GM11168 (cell line): Measurements from ENCODE around the gene KAZALD1.

Experiments
- in situ Hi-C: fragments of 300-500 bp; cut with MboI; formaldehyde crosslinking; loops from one replicate; pipeline ENCODE4 v1.12.0; 2022; ENCODE audit warnings: low sequenced_read_pairs; ENCODE audit not compliant: unreplicated experiment

Gene KAZALD1

DNA sequence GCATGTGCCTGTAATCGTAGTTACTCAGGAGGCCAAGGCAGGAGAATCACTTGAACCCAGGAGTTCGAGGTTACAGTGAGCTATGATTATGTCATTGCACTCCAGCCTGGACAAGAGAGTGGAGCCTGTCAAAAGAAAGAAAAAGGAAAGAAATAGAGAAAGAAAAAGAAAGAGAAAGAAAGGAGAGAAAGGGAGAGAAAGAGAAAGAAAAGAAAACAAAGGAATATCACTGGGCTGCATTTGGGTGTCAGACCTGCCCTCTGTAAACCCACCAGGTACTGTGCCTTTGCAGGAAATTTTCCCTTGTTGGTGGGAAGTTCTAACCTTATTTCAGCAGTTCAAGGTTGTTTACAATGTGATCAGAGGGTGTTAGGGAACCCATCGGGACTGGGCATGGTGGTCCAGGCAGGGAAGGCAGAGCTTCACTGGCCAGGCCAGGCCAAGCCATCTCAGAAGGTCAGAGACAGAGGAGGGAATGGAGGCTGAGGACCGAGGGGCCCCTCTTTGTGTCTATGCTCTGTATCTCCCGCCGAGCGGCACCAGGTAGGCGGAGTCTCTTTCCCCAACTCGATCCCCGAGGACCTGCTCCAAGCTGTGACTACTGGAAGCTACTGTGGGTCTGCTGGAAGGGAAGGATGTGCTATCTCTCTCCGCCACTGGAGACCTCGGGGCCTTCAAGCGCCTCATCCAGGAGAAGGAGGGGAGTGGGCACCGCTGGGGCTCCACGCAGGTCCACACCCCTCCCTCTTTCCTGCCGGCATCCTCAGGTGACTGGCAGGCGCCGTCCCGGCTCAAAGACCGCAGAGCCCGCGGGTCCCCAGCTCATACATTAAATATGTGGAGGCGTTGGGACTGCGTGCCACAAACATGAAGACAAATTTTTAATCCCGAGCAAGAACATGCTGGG lies 15.2 kb upstream of the KAZALD1 start:
- in situ Hi-C loops, result no loop called here

GRCh38 chr10:101047268-101047667 lies 14.5 kb upstream of the KAZALD1 start:
- in situ Hi-C loops, result no loop called here

GRCh38 chr10:101047961-101048892 lies 13.6 kb upstream of the KAZALD1 start:
- in situ Hi-C loops, result no loop called here

- in situ Hi-C loops, result no loop called here
Observed at GRCh38 chr10:101050208-101051069, 11.3 kb upstream of the KAZALD1 start.

DNA sequence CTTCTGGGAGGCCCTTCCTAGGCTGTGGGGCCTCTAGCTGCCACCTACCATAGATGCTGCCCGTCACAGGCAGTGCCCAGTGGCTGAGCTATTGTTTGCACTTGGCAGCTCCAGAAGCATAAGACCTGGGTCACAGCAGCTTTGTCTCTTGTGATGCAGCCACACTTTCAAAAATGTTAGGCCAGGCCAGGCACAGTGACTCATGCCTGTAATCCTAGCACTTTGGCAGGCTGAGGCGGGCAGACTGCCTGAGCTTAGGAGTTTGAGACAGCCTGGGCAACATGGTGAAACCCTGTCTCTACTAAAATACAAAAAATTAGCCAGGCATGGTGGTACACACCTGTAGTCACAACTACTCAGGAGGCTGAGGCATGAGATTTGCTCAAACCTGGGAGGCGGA lies 9.5 kb upstream of the KAZALD1 start:
- in situ Hi-C loops, result no loop called here

GRCh38 chr10:101053516-101053915 lies 8.3 kb upstream of the KAZALD1 start:
- in situ Hi-C loops, result no loop called here

DNA sequence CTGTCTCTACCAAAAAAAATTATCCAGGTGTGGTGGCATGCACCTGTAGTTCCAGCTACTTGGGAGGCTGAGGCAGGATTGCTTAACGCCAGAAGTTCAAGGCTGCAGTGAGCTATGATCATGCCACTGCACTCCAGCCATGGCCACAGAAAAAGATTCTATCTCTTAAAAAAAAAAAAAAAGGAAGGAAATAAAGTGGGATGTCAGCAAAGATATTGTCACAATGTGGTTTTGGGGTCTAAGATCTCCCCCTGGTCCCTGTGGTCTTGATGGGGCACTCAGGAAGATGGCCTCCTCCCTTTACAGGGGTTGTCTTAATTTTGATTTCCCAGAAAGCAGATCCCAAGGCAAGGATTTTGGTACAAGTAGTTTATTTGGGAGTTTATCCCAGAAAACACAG lies 7.4 kb upstream of the KAZALD1 start:
- in situ Hi-C loops, result no loop called here

GRCh38 chr10:101054876-101055275 lies 6.9 kb upstream of the KAZALD1 start:
- in situ Hi-C loops, result no loop called here

DNA sequence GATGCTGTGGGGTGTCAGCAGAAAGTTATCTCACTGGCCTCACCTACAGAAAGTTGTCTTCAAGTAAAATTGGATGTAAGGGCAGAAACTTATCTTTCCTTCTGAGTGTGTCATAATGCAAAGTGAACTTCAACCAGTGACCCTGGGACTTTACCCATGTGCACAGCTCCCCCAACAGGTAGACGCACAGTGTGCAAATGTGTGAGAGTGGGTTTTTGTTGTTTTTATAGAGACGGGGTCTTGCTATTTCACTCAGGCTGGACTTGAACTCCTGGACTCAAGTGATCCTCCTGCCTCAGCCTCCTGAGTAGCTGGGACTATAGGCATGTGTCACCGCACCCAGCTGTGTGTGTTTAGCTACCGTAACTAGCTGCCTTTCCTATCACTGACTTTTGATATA lies 6.4 kb upstream of the KAZALD1 start:
- in situ Hi-C loops, result no loop called here

- in situ Hi-C loops, result no loop called here
Observed at GRCh38 chr10:101056365-101057151, 5.2 kb upstream of the KAZALD1 start.

DNA sequence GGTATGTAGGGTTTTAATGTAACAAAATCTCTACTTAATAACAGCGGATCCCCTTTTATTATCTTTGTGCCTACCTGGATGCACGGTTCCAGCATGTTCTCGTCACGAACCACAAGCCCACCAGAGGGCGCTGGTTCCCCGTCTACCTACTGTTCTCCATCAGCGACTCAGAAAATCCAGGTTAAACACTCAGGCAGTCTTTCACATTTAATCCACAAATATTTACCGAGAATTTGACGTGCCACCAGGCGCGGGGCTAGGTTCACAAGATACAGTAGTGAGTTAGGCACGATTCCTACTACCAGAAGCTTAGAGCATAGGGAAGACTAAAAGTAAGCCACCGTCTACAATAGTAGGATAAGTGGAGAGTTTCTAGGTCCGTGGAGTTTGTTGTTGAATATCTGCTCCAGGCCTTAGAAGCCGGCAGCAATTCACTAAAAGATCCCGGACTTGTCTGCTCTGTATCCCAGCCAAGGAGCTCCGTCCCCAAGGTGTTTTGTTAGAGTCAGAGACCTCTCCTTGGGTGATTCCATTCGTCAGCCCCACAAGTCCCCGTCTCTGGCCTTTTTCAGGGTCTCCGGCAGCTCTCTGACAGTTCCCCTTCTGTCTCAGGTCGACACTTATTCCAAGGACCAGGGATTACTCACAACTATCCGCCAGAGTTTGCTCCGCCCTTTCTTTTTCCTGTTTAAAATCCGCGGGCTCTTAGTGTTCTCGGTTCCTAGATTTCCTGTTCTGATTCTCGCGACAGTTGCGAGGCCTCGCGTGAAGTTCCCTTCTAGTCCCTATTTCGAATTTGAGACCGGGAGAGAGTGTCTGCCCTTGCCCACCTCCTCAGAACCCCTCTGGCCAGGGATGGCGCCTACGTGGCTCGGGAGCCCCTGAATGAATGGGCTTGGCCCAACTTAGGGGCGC lies 1.5 kb upstream of the KAZALD1 start:
- in situ Hi-C loops, result no loop called here

- in situ Hi-C loops, result no loop called here
Observed at GRCh38 chr10:101060951-101061623, 702 bp upstream of the KAZALD1 start.

DNA sequence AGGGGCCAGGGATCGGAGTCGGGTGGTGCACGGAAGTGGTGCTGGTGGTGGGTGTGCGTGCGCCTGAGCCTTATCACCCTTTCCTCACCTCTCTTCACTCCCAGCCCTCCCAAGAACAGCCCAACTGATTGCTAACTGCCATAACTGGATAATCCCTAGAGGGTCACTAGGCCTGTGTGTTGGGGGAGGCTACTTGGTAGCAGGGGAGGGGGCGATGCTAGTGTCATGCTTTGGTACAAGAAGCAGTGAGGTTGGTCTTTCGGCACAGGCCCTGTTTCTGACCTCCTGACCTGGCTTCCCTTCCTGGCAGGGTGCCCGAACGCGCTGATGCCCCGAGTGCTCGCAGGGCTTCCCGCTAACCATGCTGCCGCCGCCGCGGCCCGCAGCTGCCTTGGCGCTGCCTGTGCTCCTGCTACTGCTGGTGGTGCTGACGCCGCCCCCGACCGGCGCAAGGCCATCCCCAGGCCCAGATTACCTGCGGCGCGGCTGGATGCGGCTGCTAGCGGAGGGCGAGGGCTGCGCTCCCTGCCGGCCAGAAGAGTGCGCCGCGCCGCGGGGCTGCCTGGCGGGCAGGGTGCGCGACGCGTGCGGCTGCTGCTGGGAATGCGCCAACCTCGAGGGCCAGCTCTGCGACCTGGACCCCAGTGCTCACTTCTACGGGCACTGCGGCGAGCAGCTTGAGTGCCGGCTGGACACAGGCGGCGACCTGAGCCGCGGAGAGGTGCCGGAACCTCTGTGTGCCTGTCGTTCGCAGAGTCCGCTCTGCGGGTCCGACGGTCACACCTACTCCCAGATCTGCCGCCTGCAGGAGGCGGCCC lies 652 bp downstream of the KAZALD1 start:
- in situ Hi-C loops, result no loop called here

- in situ Hi-C loops, result no loop called here
Observed at GRCh38 chr10:101063050-101063525, 1.3 kb downstream of the KAZALD1 start.

DNA sequence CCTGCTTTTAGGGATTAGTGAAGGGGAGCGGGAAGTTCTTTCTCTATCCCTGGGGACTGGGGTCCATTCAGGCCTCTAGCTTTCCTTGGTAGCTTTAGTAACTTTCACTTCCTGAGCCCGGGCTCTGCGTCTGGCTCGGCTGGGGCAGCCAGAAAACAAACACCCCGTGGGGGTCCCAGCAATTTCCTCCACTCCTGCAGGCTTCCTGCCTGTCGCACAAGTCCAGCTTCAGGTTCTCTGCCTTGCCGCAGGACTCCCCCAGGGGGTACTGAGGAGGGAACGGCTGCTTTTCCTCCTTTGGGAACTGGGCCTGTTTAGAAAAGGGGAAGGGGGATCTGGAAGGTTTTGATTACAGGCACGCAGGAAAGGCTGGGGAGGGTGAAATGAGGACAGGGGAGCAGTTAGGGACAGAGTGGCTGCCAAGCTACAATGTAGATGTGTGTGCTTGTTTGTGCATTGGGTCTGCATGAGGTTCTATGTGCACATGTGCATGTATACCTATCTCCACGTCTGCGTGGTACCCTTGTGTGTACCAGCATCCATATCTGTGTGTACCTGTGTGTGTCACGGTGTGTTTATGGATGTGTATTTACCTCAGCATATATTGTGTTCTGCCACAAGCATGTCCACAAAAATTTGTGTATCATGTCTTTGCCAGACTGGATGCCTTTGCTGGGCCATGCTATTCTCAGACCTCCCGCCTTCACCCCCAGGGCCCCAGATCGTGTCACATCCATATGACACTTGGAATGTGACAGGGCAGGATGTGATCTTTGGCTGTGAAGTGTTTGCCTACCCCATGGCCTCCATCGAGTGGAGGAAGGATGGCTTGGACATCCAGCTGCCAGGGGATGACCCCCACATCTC lies 2.0 kb downstream of the KAZALD1 start:
- in situ Hi-C loops, result no loop called here

- in situ Hi-C loops, result no loop called here
Observed at GRCh38 chr10:101064415-101065030, 2.7 kb downstream of the KAZALD1 start.
